ENCODE data around the gene TLCD4.

DNA sequence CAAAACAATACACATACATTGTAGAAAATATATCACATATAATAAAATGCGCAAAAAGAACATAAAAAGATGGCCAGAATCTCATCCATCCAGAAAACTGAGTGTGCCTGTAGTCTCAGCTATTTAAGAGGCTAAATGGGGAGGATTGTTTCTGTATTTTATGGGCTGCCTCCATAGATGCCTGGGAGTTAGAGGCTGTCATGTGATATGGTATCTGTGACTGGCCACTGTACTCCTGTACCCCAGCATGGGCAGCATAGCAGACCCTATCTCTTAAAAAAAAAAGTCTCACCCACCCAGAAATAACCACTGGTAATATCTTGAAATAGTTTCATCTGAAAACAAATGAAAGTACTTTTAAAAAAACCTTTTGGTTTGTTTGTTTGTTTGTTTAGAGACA, 3.5 kb upstream of the TLCD4 start:
- TF ChIP-seq POLR2A (IDR thresholded peaks at IDR 0.05; ENCODE audit: low read depth): no peak
- TF ChIP-seq, protein P1, sequence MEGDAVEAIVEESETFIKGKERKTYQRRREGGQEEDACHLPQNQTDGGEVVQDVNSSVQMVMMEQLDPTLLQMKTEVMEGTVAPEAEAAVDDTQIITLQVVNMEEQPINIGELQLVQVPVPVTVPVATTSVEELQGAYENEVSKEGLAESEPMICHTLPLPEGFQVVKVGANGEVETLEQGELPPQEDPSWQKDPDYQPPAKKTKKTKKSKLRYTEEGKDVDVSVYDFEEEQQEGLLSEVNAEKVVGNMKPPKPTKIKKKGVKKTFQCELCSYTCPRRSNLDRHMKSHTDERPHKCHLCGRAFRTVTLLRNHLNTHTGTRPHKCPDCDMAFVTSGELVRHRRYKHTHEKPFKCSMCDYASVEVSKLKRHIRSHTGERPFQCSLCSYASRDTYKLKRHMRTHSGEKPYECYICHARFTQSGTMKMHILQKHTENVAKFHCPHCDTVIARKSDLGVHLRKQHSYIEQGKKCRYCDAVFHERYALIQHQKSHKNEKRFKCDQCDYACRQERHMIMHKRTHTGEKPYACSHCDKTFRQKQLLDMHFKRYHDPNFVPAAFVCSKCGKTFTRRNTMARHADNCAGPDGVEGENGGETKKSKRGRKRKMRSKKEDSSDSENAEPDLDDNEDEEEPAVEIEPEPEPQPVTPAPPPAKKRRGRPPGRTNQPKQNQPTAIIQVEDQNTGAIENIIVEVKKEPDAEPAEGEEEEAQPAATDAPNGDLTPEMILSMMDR (IDR thresholded peaks at IDR 0.05): no peak
